ENCODE data around the gene VWC2L. TPM values are rescaled to one million over a fixed set of nuclear protein-coding genes. Genes with fewer than 3 reads are reported as not detected.

VWC2L gene
- total and polyA plus RNA-seq, 10 of the 15 experiments (the other 5 are each of a cell fraction or from before 2014, with no cell fraction given) = not detected

DNA sequence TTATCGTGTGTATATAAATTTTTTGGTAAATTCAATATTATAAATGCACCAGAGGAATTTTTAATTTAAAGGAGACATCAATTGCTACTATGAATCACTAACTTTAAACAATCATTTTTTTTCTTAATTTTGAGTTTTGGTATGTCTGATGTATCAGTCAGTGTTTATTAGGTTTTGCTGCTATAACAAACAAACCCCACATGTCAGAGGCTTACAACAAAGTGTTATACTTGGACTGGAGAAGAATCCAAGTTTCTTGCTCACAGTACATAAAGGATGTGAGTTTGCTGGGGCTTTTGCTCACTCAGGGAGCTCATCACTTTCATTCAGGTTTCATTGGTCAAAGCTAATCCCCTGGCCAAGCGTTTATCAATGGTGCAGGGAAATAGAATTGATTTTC is 81.8 kb downstream of the VWC2L start:
- Histone ChIP-seq H4K20me1 (ENCODE audit: control insufficient read depth, insufficient read depth) (no peaks in the 10 kb centered on the region), H3K4me1 (ENCODE audit: control insufficient read depth, insufficient read depth, low read length) (no peaks in the 10 kb centered on the region), H3K27ac (ENCODE audit: control insufficient read depth, insufficient read depth) (no peak overlapping the region), H2AFZ (ENCODE audit: control insufficient read depth, low read depth, low read length) (no peak overlapping the region), H3K4me2 (ENCODE audit: control insufficient read depth, insufficient read depth) (no peak overlapping the region), H3K27me3 (replicated peaks in 1 of 2; ENCODE audit: control insufficient read depth in 2 of 2, insufficient read depth in 2 of 2, low read length in 1 of 2) (no peaks in the 10 kb centered on the region; a peak in 1 of 4 replicates), H3K79me2 (ENCODE audit: control insufficient read depth, insufficient read depth, low read length) (no peaks in the 10 kb centered on the region), H3K9ac (ENCODE audit: control insufficient read depth, insufficient read depth, low read length) (no peak overlapping the region), H3K36me3 (ENCODE audit: control insufficient read depth in 2 of 2, insufficient read depth in 2 of 2, low read length in 1 of 2) (no peaks in the 10 kb centered on the region), H3K4me3 (no peak overlapping the region), H3K9me3 (replicated peaks; ENCODE audit: control insufficient read depth, insufficient read depth, low read length) (no peaks in the 10 kb centered on the region)
- in situ Hi-C loops (cut with MboI) = no loop called here
- POLR2A ChIA-PET = no interaction called here
- BruUV-seq (replicated peaks) = no TSS peak
- no peak for FAIRE-seq
- SMC1A ChIA-PET (ENCODE audit: uncharacterized antibody, unreplicated experiment) = interaction anchor here (1.6 kb wide), 1 partner anchor 12 kb away, joined by 3 read pairs; no protein-coding TSS in a partner anchor
- RAD21 ChIA-PET (ENCODE audit: unreplicated experiment) = no interaction called here
- no peak for ATAC-seq
- no peak for DNase-seq (ENCODE audit: low read depth, low spot score)
- WGBS (ENCODE audit: insufficient coverage, insufficient replicate concordance, low lambda C conversion rate, missing lambda C conversion rate) = 57% methylated on average over 2 of the region's 2 CpGs
- CTCF ChIA-PET = interaction anchor here (0.7 kb wide), 1 partner anchor 11 kb away, joined by 3 read pairs; no protein-coding TSS in a partner anchor
- TF ChIP-seq IKZF1 (conservative IDR thresholded peaks at IDR 0.05) = no peak
- no peak for TF ChIP-seq SRF (IDR thresholded peaks at IDR 0.05; ENCODE audit: low read depth in 2 of 2, low read length in 2 of 2)
- TF ChIP-seq TAF1 (IDR thresholded peaks at IDR 0.05; ENCODE audit: borderline replicate concordance, low read depth, low read length) = no peak
- TF ChIP-seq ZNF274 (IDR thresholded peaks at IDR 0.05; ENCODE audit: insufficient read depth, insufficient read length) = no peak
- TF ChIP-seq IRF5 (IDR thresholded peaks at IDR 0.05; ENCODE audit: borderline replicate concordance) = no peak
- no peak for TF ChIP-seq NR2F1 (conservative IDR thresholded peaks at IDR 0.05)
- no peak for TF ChIP-seq KDM1A (IDR thresholded peaks at IDR 0.05; ENCODE audit: borderline replicate concordance)
- no peak for TF ChIP-seq DPF2 (IDR thresholded peaks at IDR 0.05)
- intact Hi-C loops (cut with micrococcal nuclease; ENCODE audit: unreplicated experiment) = no loop called here
